Hepatocyte (in vitro differentiated cells): ENCODE results near the gene ZDHHC7. TPM values are rescaled to one million over a fixed set of nuclear protein-coding genes. Genes with fewer than 3 reads are reported as not detected.
A peak's percentile ranks its signal among the peaks of the same experiment; 100 is the strongest.

Experiments
- DNase-seq: peaks from one replicate; pipeline ENCODE4 v3.0.0-alpha.2; 2016; ENCODE audit warnings: low spot score
- H2AFZ ChIP-seq: fragments of 200-600 bp; sonication (generic); 2 replicates; pipeline ENCODE4 v1.6.0; 2016; ENCODE audit warnings: antibody characterized with exemption, mild to moderate bottlenecking
- H3K27ac ChIP-seq: fragments of 200-600 bp; sonication (generic); 2 replicates; pipeline ENCODE4 v1.5.1; 2016; ENCODE audit warnings: mild to moderate bottlenecking
- H3K27me3 ChIP-seq: fragments of 200-600 bp; sonication (generic); 2 replicates; pipeline ENCODE4 v1.6.1; 2016
- H3K36me3 ChIP-seq: fragments of 200-600 bp; sonication (generic); replicated peaks from 2 replicates; pipeline ENCODE4 v1.5.1; 2016; ENCODE audit warnings: low read depth; ENCODE audit not compliant: insufficient read depth
- H3K4me1 ChIP-seq: fragments of 200-600 bp; sonication (generic); 2 replicates; pipeline ENCODE4 v1.5.1; 2016; ENCODE audit warnings: mild to moderate bottlenecking, moderate library complexity; ENCODE audit not compliant: insufficient read depth
- H3K4me2 ChIP-seq: fragments of 200-600 bp; sonication (generic); 2 replicates; pipeline ENCODE4 v1.6.0; 2016
- H3K4me3 ChIP-seq: fragments of 200-600 bp; sonication (generic); 2 replicates; pipeline ENCODE4 v1.5.1; 2016; ENCODE audit warnings: mild to moderate bottlenecking
- H3K79me2 ChIP-seq: fragments of 200-600 bp; sonication (generic); 2 replicates; pipeline ENCODE4 v1.6.0; 2017; ENCODE audit warnings: mild to moderate bottlenecking
- H3K9me2 ChIP-seq: fragments of 200-600 bp; sonication (generic); replicated peaks from 2 replicates; pipeline ENCODE4 v1.6.0; 2017; ENCODE audit warnings: mild to moderate bottlenecking; ENCODE audit not compliant: insufficient read depth
- H3K9me3 ChIP-seq: fragments of 200-600 bp; sonication (generic); 2 replicates; pipeline ENCODE4 v1.5.1; 2016; ENCODE audit warnings: low read depth, mild to moderate bottlenecking
- H4K20me1 ChIP-seq: fragments of 200-600 bp; sonication (generic); 2 replicates; pipeline ENCODE4 v1.6.0; 2016; ENCODE audit warnings: mild to moderate bottlenecking; ENCODE audit not compliant: insufficient read depth, poor library complexity, severe bottlenecking
- CTCF ChIP-seq: fragments of 200-600 bp; sonication (generic); IDR thresholded peaks from 2 replicates; pipeline ENCODE4 v1.5.1; 2016; ENCODE audit warnings: antibody characterized with exemption, mild to moderate bottlenecking; ENCODE audit not compliant: poor library complexity
- EZH2 ChIP-seq: fragments of 200-600 bp; sonication (generic); IDR thresholded peaks from 2 replicates; pipeline ENCODE4 v1.6.1; 2016; ENCODE audit warnings: antibody characterized with exemption, mild to moderate bottlenecking, borderline replicate concordance
- EZH2phosphoT487 ChIP-seq: fragments of 200-600 bp; sonication (generic); IDR thresholded peaks from one replicate; pipeline ENCODE4 v1.6.1; 2018; ENCODE audit warnings: antibody characterized with exemption, mild to moderate bottlenecking, low read depth, moderate library complexity; ENCODE audit not compliant: unreplicated experiment, severe bottlenecking
- WGBS: methylation state at CpG from one replicate; pipeline ENCODE4 v1.1.6; 2016; ENCODE audit warnings: low lambda C conversion rate; ENCODE audit errors: missing lambda C conversion rate; 5-methylcytosine and 5-hydroxymethylcytosine counted together
- polyA plus RNA-seq: library from polyadenylated mRNA; unstranded; fragments of >200 nt; fragmentation: Nextera tagmentation; extraction: Ambion mirVana; gene quantifications from 2 replicates; pipeline ENCODE4 v1.2.1, GENCODE V29; 2016
- total RNA-seq: library from RNA; depleted of rRNA; stranded (reverse); fragments of >200 nt; gene quantifications from 2 replicates; pipeline ENCODE4 v1.2.3, GENCODE V29; 2014

Gene ZDHHC7
- total and polyA plus RNA-seq, 2 experiments from 2014 or later, result 51.4 to 65.2 TPM

GRCh38 chr16:85003076-85003475, 8.3 kb downstream of the ZDHHC7 start:
- Histone ChIP-seq H3K4me3 (no peak overlapping the region), H4K20me1 (peaks cover 18% of the 10 kb centered on the region), H3K4me2 (no peak overlapping the region), H3K9me2 (no peaks in the 10 kb centered on the region), H3K27me3 (no peaks in the 10 kb centered on the region), H2AFZ (no peak overlapping the region), H3K9me3 (no peaks in the 10 kb centered on the region), H3K27ac (peak overlapping the region; percentile 92), H3K4me1 (peaks cover 77% of the 10 kb centered on the region), H3K79me2 (peaks cover 93% of the 10 kb centered on the region), H3K36me3 (no peaks in the 10 kb centered on the region)
- WGBS, result 88% methylated on average over 13 of the region's 13 CpGs
- TF ChIP-seq EZH2 (no peak), EZH2phosphoT487 (no peak), CTCF (no peak)
- no peak for DNase-seq

- 92% methylated on average over 12 of the region's 12 CpGs for WGBS
- no peak overlapping the region for H2AFZ ChIP-seq
- H3K4me1 ChIP-seq, result peaks cover 77% of the 10 kb centered on the region
- no peak overlapping the region for H3K4me3 ChIP-seq
- H3K27me3 ChIP-seq, result no peaks in the 10 kb centered on the region
- H3K4me2 ChIP-seq, result peak overlapping the region; percentile 50
- H3K9me3 ChIP-seq, result no peaks in the 10 kb centered on the region
- peaks cover 93% of the 10 kb centered on the region for H3K79me2 ChIP-seq
- DNase-seq, result no peak
- no peaks in the 10 kb centered on the region for H3K9me2 ChIP-seq
- TF ChIP-seq CTCF (no peak), EZH2phosphoT487 (no peak), EZH2 (no peak)
- peaks cover 16% of the 10 kb centered on the region for H4K20me1 ChIP-seq
- H3K27ac ChIP-seq, result peak overlapping the region; percentile 92
- H3K36me3 ChIP-seq, result no peaks in the 10 kb centered on the region
Observed at GRCh38 chr16:85002608-85003007, 8.7 kb downstream of the ZDHHC7 start.

- 70% methylated on average over 10 of the region's 10 CpGs for WGBS
- H3K36me3 ChIP-seq, result no peaks in the 10 kb centered on the region
- no peaks in the 10 kb centered on the region for H3K27me3 ChIP-seq
- H3K79me2 ChIP-seq, result peaks cover 93% of the 10 kb centered on the region
- H2AFZ ChIP-seq, result no peak overlapping the region
- peak overlapping the region; percentile 50 for H3K4me2 ChIP-seq
- peaks cover 77% of the 10 kb centered on the region for H3K4me1 ChIP-seq
- peaks cover 11% of the 10 kb centered on the region for H4K20me1 ChIP-seq
- no peak overlapping the region for H3K4me3 ChIP-seq
- no peaks in the 10 kb centered on the region for H3K9me2 ChIP-seq
- TF ChIP-seq CTCF (no peak), EZH2phosphoT487 (no peak), EZH2 (no peak)
- H3K27ac ChIP-seq, result peak overlapping the region; percentile 92
- no peak for DNase-seq
- no peaks in the 10 kb centered on the region for H3K9me3 ChIP-seq
Observed at GRCh38 chr16:85002099-85002541, 9.2 kb downstream of the ZDHHC7 start.
